GM19043 (cell line): ENCODE data around the gene YIF1A.
"Not testable (repeated sequence)": the region's sequence is repeated elsewhere in the genome, so short reads cannot be mapped to it uniquely, and the experiment has no call there.

Experiments used
- ATAC-seq: cut with Tn5 transposase; IDR thresholded peaks from one replicate; pipeline ENCODE4 v1.9.1; 2021; ENCODE audit warnings: low read depth; ENCODE audit not compliant: unreplicated experiment

YIF1A gene

GRCh38 chr11:66253081-66253480, 35.9 kb downstream of the YIF1A start:
- ATAC-seq, result not testable (repeated sequence)

DNA sequence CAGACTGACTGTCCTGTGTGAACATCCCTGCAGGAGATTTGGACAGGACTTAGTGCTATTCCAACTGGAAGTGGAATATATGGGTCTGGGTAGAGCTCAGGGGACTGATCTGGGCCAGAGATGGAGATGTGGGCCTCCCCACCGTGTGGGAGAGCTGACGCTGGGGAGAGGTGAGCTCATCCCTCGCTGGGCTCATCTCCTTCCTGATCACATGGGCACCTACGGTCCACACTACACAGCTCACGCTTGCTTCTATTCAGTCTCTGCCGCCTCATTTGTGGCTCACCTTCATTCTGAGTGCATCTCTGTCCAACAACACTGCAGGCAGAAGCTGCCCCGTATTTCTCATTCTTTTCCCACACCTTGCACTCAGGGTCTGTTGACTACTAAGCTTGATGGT, 37.1 kb downstream of the YIF1A start:
- ATAC-seq, result no peak

GRCh38 chr11:66248903-66249302, 40.0 kb downstream of the YIF1A start:
- no peak for ATAC-seq

DNA sequence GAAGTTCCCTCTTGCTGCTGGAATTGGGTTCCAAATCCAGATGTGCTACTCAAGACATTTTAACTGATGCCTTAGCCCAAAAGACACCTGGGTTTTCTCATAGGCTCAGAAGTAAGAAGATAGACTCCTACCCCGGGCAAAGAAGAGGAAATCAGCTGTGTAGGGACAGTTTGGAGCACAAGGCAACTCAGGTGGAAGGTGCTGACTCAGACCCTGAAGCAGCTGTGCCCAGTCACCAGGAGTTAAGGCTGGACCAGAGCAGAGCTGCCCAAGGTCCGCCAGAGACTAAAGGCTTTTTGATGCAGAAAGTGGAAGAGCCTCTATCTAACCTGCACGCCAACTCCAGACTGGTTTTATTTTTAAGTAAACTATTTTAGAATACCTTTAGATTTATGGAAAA, 41.1 kb downstream of the YIF1A start:
- ATAC-seq, result no peak

DNA sequence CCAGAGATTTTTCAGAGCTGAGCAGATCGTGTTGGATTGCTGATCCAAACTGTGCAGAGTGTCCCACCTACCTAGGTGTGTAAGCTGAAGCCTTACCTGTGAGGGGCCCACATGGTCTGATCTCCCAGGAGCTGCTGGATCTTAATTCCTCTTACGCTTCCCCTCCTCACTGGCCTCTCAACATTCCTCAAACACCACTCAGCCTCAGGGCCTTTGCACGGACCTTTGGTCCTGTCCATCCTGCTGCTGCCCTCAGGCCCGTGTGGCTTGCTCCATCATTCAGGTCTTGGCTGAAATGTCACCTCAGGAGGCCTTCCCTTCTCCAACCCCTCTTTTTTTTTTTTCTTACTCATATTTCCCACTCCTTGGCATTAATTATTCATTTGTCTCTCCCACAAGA, 41.6 kb downstream of the YIF1A start:
- no peak for ATAC-seq

DNA sequence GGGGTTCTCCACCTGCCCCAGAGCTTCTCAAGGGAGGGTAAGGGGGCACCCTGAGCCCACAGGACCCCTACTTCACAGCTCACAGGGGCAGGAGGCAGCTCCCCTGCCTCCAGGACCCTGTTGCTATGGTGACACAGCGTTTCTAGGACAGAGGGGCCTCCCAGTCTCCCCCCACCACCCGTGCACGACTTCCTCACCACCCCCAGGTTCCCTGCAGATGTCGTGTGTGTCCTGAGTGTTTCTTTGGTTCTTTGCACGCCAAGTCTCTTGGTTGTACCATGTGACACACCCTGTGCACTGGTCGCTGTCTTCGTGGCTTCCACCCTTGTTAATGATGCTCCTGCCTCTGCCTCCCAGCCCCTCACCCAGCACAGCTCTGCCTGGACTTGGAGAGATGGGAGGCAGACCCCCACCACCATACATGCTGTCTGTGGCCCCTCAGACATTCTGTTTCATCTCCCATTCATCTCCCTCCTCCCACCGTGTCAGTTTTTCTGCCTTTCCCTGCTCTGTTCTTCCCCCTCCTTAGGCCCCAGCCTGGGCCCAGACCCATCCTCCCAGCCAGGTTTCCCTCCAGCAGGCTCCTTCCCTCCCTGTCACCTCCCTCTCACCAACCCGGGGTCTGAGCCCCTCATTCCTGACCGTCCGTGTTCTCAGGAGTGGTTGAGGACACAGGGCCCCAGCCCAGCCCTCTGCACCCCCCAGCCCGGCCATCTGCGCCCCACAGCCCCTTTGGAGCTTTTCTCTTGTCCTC, 45.0 kb downstream of the YIF1A start:
- no peak for ATAC-seq

DNA sequence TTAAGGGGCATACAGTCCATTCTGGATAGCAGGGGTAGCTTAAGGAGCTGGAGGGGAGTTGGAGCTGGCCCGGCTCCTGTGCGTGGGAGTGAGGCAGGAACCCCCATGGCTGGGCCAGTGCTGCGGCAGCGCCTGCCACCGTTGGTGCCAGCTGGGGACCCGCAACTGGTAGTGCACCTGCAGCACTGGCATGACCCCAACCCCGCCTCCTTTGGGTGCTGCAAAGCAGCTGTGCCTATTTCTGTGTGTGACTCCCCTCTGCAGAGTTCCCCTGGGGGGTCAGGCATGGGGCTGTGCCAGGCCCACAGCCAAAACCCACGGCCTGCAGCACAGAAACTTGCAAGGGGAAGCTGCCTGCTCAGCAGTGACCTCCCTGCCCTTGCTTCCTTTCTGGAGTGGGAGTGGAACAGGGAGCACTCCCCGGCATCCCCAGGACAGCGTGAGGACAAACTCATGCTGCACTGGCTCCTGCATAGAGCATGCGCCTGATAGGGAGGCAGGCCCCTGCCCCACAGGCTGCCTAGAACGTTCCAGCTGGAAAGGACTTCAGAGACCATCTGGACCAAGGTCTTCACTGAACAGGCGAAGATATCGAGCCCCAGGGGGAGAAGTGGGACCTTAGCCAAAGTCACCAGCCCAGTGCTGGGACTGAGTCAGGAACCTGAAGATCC, 46.7 kb downstream of the YIF1A start:
- no peak for ATAC-seq

GRCh38 chr11:66240781-66241136, 48.2 kb downstream of the YIF1A start:
- no peak for ATAC-seq

GRCh38 chr11:66239998-66240780, 48.8 kb downstream of the YIF1A start:
- no peak for ATAC-seq

DNA sequence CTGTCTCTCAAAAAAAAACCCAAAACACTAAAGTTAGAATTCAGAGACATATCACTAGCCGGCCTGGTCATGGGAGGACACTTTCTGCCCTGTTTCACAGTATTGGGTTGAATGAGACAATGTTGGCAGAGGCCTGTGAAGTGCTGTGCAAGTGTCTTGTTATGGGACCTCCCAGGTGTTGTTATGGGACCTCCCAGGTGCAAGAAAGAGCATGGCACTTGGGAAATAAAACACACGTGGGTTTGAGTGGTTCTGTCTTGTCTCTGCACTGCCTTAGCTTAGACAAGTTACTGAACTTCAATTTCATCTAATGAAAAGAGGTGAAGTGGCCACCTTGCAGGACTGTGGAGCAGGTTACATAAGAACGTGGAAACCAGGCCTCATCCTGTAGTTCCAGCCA, 49.4 kb downstream of the YIF1A start:
- no peak for ATAC-seq

GRCh38 chr11:66238786-66239413, 50.0 kb downstream of the YIF1A start:
- ATAC-seq, result no peak

DNA sequence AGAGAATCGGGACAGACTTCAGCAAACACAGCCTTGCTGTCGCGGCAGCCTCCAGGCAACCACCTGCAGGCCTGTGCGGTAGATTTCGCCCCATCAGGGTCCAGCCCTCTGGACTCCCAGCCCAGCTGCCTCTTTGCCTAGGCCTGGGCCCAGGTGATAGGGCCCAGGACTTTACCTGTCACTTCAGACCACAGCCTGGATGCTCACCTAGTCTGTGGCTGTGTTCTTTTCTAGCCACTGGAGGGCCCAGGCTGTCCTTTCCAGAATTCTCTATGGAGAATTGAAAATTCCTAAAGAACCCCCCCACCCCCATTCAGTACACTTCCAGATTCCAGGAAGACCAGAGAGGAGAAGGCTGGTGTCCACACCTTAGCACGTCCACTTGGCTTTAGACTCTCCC, 51.1 kb downstream of the YIF1A start:
- no peak for ATAC-seq

DNA sequence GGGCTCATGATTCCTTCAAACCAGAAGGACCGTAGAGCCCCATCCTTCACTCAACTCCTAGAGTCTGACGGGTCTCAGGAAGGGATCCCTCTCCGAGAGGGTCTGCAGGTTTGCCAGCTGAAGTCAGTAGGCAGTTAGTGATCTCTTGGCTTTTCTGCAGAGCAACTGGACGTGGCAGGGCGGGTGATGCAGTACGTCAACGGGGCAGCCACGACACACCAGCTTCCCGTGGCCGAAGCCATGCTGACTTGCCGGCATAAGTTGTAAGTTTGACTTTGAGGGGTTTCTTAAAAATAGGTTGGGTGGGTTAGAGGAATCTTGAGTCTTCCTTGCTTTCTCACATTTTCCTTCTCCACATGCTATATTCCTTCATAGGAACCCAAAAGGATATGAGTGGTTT, 53.8 kb downstream of the YIF1A start:
- no peak for ATAC-seq
